Smooth muscle cell (in vitro differentiated cells): ENCODE results near the gene FAM151A. TPM values are rescaled to one million over a fixed set of nuclear protein-coding genes. Genes with fewer than 3 reads are reported as not detected.

Experiments
- DNase-seq: peaks from one replicate; lab custom pipeline; 2025; ENCODE audit not compliant: unreplicated experiment; lab: John Stamatoyannopoulos, UW
- H2AFZ ChIP-seq: fragments of 200-600 bp; sonication (generic); 2 replicates; pipeline ENCODE4 v1.6.0; 2016; ENCODE audit warnings: antibody characterized with exemption, low read depth, mild to moderate bottlenecking
- H3F3A ChIP-seq: fragments of 200-600 bp; sonication (generic); 2 replicates; pipeline ENCODE4 v1.6.0; 2017; ENCODE audit warnings: antibody characterized with exemption, low read depth
- H3K27ac ChIP-seq: fragments of 200-600 bp; sonication (generic); 2 replicates; pipeline ENCODE4 v1.5.1; 2016; ENCODE audit warnings: low read depth, mild to moderate bottlenecking
- H3K27me3 ChIP-seq: fragments of 200-600 bp; sonication (generic); 2 replicates; pipeline ENCODE4 v1.6.1; 2016; ENCODE audit warnings: low read depth, mild to moderate bottlenecking
- H3K36me3 ChIP-seq: fragments of 200-600 bp; sonication (generic); 2 replicates; pipeline ENCODE4 v1.5.1; 2016; ENCODE audit warnings: low read depth
- H3K4me1 ChIP-seq: fragments of 200-600 bp; sonication (generic); 2 replicates; pipeline ENCODE4 v1.5.1; 2016; ENCODE audit warnings: low read depth
- H3K4me2 ChIP-seq: fragments of 200-600 bp; sonication (generic); 2 replicates; pipeline ENCODE4 v1.6.0; 2016; ENCODE audit warnings: mild to moderate bottlenecking
- H3K4me3 ChIP-seq: fragments of 200-600 bp; sonication (generic); 2 replicates; pipeline ENCODE4 v1.5.1; 2016; ENCODE audit warnings: mild to moderate bottlenecking
- H3K79me2 ChIP-seq: fragments of 200-600 bp; sonication (generic); 2 replicates; pipeline ENCODE4 v1.6.0; 2016; ENCODE audit warnings: low read depth, mild to moderate bottlenecking
- H3K9ac ChIP-seq: fragments of 200-600 bp; sonication (generic); 2 replicates; pipeline ENCODE4 v1.6.0; 2016; ENCODE audit warnings: low read depth
- H3K9me3 ChIP-seq: fragments of 200-600 bp; sonication (generic); replicated peaks from 2 replicates; pipeline ENCODE4 v1.5.1; 2016; ENCODE audit warnings: low read depth
- H4K20me1 ChIP-seq: fragments of 200-600 bp; sonication (generic); 2 replicates; pipeline ENCODE4 v1.6.0; 2016; ENCODE audit warnings: low read depth
- whole genome bisulfite sequencing: methylation state at CpG from one replicate; pipeline ENCODE4 v1.1.7; 2016; ENCODE audit warnings: low lambda C conversion rate; 5-methylcytosine and 5-hydroxymethylcytosine counted together
- polyA plus RNA-seq: library from polyadenylated mRNA; unstranded; fragments of >200 nt; fragmentation: Nextera tagmentation; extraction: Ambion mirVana; gene quantifications from 2 replicates; pipeline ENCODE4 v1.2.1, GENCODE V29; 2016
- total RNA-seq: library from RNA; depleted of rRNA; stranded (reverse); fragments of >200 nt; gene quantifications from 2 replicates; pipeline ENCODE4 v1.2.3, GENCODE V29; 2014
- TF ChIP-seq, protein P1 (sequence below): fragments of 200-600 bp; sonication (generic); IDR thresholded peaks from 2 replicates; pipeline ENCODE4 v1.5.1; 2017; ENCODE audit warnings: borderline replicate concordance, mild to moderate bottlenecking, antibody characterized with exemption; ENCODE audit not compliant: insufficient read depth, poor library complexity, severe bottlenecking

The FAM151A gene
- total and polyA plus RNA-seq, 2 experiments from 2014 or later = not detected

DNA sequence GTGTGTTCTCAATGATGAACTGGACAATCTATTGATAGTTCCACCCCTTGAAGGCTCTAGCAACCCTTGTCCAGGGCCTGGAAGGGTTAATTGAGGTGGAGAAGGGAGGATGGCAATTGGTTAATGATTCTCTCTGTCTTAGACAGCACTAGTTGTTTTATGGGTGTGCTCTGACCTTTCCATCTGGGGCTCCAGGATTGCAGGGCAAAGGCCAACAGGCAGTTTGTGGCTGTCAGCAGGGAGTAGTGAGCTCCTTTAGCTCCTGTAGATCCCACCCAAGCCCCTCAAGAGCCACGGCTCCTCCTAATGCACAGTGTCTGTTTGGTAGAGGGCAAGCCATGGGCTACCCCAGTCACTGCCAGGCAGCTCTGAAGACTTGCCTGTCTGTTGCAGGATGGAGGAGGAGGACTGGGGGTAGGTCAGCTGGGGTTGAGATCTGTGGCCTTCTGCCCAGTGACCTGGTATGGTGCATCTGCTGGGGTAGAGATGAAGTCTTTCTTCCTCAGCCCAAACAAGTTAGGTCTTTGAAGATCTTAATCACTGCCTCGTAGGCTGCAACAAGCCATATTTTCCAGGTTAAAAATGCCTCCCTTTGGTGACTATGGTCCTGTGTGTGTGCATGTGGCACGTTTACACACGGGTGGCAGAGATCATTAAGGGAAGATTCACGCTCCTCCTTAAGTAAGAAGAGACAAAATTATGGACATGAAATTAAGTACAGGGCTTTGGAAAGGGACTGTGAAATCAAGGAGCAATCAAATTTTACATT, 26.0 kb upstream of the FAM151A start:
- Histone ChIP-seq H4K20me1 (no peaks in the 10 kb centered on the region), H2AFZ (no peak overlapping the region), H3K27me3 (no peaks in the 10 kb centered on the region), H3K4me1 (no peaks in the 10 kb centered on the region), H3K9ac (no peak overlapping the region), H3K4me3 (no peak overlapping the region), H3K27ac (no peak overlapping the region), H3F3A (no peaks in the 10 kb centered on the region), H3K9me3 (no peaks in the 10 kb centered on the region), H3K4me2 (no peak overlapping the region), H3K79me2 (no peaks in the 10 kb centered on the region), H3K36me3 (no peaks in the 10 kb centered on the region)
- DNase-seq = no peak
- 84% methylated on average over 5 of the region's 5 CpGs for WGBS
- TF ChIP-seq, protein P1, sequence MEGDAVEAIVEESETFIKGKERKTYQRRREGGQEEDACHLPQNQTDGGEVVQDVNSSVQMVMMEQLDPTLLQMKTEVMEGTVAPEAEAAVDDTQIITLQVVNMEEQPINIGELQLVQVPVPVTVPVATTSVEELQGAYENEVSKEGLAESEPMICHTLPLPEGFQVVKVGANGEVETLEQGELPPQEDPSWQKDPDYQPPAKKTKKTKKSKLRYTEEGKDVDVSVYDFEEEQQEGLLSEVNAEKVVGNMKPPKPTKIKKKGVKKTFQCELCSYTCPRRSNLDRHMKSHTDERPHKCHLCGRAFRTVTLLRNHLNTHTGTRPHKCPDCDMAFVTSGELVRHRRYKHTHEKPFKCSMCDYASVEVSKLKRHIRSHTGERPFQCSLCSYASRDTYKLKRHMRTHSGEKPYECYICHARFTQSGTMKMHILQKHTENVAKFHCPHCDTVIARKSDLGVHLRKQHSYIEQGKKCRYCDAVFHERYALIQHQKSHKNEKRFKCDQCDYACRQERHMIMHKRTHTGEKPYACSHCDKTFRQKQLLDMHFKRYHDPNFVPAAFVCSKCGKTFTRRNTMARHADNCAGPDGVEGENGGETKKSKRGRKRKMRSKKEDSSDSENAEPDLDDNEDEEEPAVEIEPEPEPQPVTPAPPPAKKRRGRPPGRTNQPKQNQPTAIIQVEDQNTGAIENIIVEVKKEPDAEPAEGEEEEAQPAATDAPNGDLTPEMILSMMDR = no peak

DNA sequence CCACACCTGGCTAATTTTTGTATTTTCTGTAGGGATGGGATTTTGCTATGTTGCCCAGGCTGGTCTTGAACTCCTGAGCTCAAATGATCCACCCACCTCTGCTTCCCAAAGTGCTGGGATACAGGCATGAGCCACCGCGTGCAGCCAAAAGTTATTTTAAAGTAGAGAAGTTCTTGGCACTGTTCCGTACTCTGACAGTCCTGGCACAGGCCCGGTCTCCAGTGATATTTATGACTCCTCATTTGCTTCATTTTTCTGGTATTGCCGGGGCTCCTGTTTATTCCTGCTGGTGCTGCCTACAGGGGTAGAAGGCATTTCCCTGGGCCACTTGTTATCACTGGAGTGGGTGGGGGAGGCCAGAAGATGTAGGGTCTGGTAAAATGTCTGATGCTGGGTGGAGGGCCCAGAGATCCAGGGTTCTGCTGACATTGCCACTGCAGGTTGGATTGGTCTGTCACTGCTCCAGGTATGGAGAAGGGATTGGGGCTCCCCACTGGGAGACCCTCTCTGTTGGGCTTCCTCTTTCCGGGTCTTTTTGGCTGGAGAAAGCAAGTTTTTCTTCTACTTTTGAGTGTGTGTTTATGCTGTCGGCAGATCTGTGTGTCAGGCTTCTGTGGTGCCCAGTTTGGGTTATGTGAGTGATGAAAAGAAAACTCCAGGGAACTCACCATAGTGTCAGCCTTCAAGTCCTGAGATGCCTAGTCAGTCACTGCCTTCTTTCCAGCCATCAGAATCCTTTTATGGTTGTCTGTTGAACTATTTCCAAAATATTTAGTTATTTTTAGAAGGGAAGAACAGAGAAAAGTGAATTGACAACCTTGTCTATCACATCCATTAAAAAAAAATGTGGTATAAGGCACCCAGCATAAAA, 22.7 kb upstream of the FAM151A start:
- no peak for DNase-seq
- TF ChIP-seq, protein P1 = no peak
- H3K27me3 ChIP-seq = no peaks in the 10 kb centered on the region

GRCh38 chr1:54643736-54644135, 20.4 kb upstream of the FAM151A start:
- TF ChIP-seq, protein P1 = no peak
- H3K27me3 ChIP-seq = no peaks in the 10 kb centered on the region
- no peaks in the 10 kb centered on the region for H3K36me3 ChIP-seq
- H3K4me1 ChIP-seq = no peaks in the 10 kb centered on the region
- no peaks in the 10 kb centered on the region for H3F3A ChIP-seq
- no peak overlapping the region for H3K27ac ChIP-seq
- H3K79me2 ChIP-seq = no peaks in the 10 kb centered on the region
- H2AFZ ChIP-seq = no peak overlapping the region
- H4K20me1 ChIP-seq = no peaks in the 10 kb centered on the region
- no peak overlapping the region for H3K9ac ChIP-seq
- DNase-seq = no peak
- no peak overlapping the region for H3K4me2 ChIP-seq
- no peak overlapping the region for H3K4me3 ChIP-seq
- H3K9me3 ChIP-seq = no peaks in the 10 kb centered on the region

More for the DNA sequence above, 22.7 kb upstream of the FAM151A start:
- H3K36me3 ChIP-seq = no peaks in the 10 kb centered on the region
- H3K9ac ChIP-seq = no peak overlapping the region
- H3K27ac ChIP-seq = no peak overlapping the region
- H3K4me1 ChIP-seq = no peaks in the 10 kb centered on the region
- H4K20me1 ChIP-seq = no peaks in the 10 kb centered on the region
- no peak overlapping the region for H2AFZ ChIP-seq
- H3K4me2 ChIP-seq = no peak overlapping the region
- no peak overlapping the region for H3K4me3 ChIP-seq
- 94% methylated on average over 7 of the region's 7 CpGs for WGBS
- no peaks in the 10 kb centered on the region for H3K79me2 ChIP-seq
- H3F3A ChIP-seq = no peaks in the 10 kb centered on the region
- no peaks in the 10 kb centered on the region for H3K9me3 ChIP-seq
